ENCODE results near the gene GFM1. TPM values are rescaled to one million over a fixed set of nuclear protein-coding genes. Genes with fewer than 3 reads are reported as not detected.

GFM1 gene
- total and polyA plus RNA-seq, 2 donors (not counting 1 experiment from before 2014, with no cell fraction given): 9.8 to 46.0 TPM

DNA sequence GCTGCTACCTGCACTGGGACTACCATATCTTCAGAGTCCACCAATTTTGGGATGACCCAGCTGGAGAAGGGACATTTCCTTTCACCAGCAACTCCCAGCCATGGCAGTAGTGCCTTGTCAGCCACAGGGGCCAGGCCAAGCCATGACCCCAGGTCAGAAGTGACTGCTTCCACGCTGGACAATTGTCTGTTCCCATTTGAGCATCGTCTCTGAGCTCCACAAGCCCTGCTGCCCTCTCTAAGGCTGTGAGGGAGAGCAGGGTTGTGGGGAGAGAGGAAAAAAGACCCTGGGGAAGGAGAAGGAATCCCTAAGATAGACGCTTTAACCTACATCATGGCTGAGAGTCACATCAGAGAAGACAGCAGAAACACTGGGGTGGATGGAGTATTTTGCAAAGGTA is 95.3 kb downstream of the GFM1 start:
- no peaks in the 10 kb centered on the region for H4K20me1 ChIP-seq (ENCODE audit: control insufficient read depth, insufficient read depth, low read length, poor library complexity, severe bottlenecking)
- H3K4me2 ChIP-seq (replicated peaks; ENCODE audit: low read depth, low read length, poor library complexity, severe bottlenecking): no peak overlapping the region
- H3K4me1 ChIP-seq (ENCODE audit: control insufficient read depth in 2 of 2, insufficient read depth in 2 of 2, low read length in 2 of 2): no peaks in the 10 kb centered on the region
- Mint-ChIP-seq H3K9me3 (ENCODE audit: insufficient read depth) (no peaks in the 10 kb centered on the region), H3K4me3 (no peak overlapping the region), H3K27me3 (no peaks in the 10 kb centered on the region), H3K4me1 (peaks cover 3% of the 10 kb centered on the region), H3K27ac (no peak overlapping the region)
- no peak for TF ChIP-seq EZH2 (IDR thresholded peaks at IDR 0.05; ENCODE audit: borderline replicate concordance, insufficient read depth, low read depth, low read length, poor library complexity, severe bottlenecking)
- TF ChIP-seq, protein P1, sequence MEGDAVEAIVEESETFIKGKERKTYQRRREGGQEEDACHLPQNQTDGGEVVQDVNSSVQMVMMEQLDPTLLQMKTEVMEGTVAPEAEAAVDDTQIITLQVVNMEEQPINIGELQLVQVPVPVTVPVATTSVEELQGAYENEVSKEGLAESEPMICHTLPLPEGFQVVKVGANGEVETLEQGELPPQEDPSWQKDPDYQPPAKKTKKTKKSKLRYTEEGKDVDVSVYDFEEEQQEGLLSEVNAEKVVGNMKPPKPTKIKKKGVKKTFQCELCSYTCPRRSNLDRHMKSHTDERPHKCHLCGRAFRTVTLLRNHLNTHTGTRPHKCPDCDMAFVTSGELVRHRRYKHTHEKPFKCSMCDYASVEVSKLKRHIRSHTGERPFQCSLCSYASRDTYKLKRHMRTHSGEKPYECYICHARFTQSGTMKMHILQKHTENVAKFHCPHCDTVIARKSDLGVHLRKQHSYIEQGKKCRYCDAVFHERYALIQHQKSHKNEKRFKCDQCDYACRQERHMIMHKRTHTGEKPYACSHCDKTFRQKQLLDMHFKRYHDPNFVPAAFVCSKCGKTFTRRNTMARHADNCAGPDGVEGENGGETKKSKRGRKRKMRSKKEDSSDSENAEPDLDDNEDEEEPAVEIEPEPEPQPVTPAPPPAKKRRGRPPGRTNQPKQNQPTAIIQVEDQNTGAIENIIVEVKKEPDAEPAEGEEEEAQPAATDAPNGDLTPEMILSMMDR (IDR thresholded peaks at IDR 0.05): no peak
- DNase-seq (no peak), ATAC-seq (ENCODE audit: low read depth) (no peak)
- H3K79me2 ChIP-seq (ENCODE audit: control insufficient read depth, insufficient read depth, low read length): no peaks in the 10 kb centered on the region
- intact Hi-C loops (cut with micrococcal nuclease): no loop called here
- peaks cover 0 to 8% (median 7%) of the 10 kb centered on the region in 3 donors for H3K9me3 ChIP-seq (ENCODE audit: control extremely low read depth in 1 of 3, control insufficient read depth in 2 of 3, insufficient read depth in 1 of 3, low read length in 2 of 3)
- H3K4me3 ChIP-seq (ENCODE audit: control extremely low read depth in 1 of 5, extremely low read depth in 1 of 5, insufficient read depth in 1 of 5, low read depth in 2 of 5, low read length in 4 of 5): no peak overlapping the region
- ChIA-PET CTCF (interaction anchor here (4.3 kb wide), 1 partner anchor 13 kb away, joined by 24 read pairs; no protein-coding TSS in a partner anchor), POLR2A (no interaction called here)
- H2AFZ ChIP-seq (ENCODE audit: insufficient read depth, low read depth, low read length, poor library complexity, severe bottlenecking): no peak overlapping the region
- no peak overlapping the region for H3K27ac ChIP-seq (ENCODE audit: low read length in 2 of 2)
- no peaks in the 10 kb centered on the region for H3K27me3 ChIP-seq (replicated peaks in 1 of 4; ENCODE audit: control extremely low read depth in 1 of 4, control insufficient read depth in 3 of 4, insufficient read depth in 4 of 4, low read length in 3 of 4)
- WGBS (ENCODE audit: insufficient coverage): 100% methylated on average over 3 of the region's 3 CpGs
- no peak overlapping the region for H3K9ac ChIP-seq (ENCODE audit: low read length)
- no peaks in the 10 kb centered on the region for H3K36me3 ChIP-seq (replicated peaks in 1 of 2; ENCODE audit: control extremely low read depth in 1 of 2, control insufficient read depth in 1 of 2, extremely low read depth in 1 of 2, insufficient read depth in 2 of 2, low read length in 1 of 2)

Small RNAs within 50 kb of the gene (small RNA-seq; reads per million reads assigned to genes)
- not detected for gene AC025033.1 (ENCODE audit: insufficient read length, low read depth, low replicate concordance)
- not detected for gene AC080013.6 (ENCODE audit: insufficient read length, low read depth, low replicate concordance)

Other genes with a start within 250 kb of the GFM1 start
- gene MLF1, start 73.3 kb upstream of the GFM1 start, total RNA-seq: 0.32 TPM in 1 of 2 replicates, not detected in the other
- gene MLF1, start 73.3 kb upstream of the GFM1 start, polyA plus RNA-seq: 0.25 and 0.91 TPM in 2 replicates
- gene LXN, start 28.1 kb downstream of the GFM1 start, total RNA-seq: 5.1 and 7.9 TPM in 2 replicates
- gene LXN, start 28.1 kb downstream of the GFM1 start, polyA plus RNA-seq: 1.4 and 3.2 TPM in 2 replicates
- gene RARRES1, start 87.9 kb downstream of the GFM1 start, total RNA-seq: not detected in 2 replicates
- not detected in 2 replicates for gene RARRES1, start 87.9 kb downstream of the GFM1 start, polyA plus RNA-seq
- gene MFSD1, start 157.5 kb downstream of the GFM1 start, total RNA-seq: 31.8 and 32.7 TPM in 2 replicates
- gene MFSD1, start 157.5 kb downstream of the GFM1 start, polyA plus RNA-seq: 16.4 and 29.0 TPM in 2 replicates

All from B cell (primary cell).